Tibial artery (tissue), 4 donors: Measurements from ENCODE around the gene LHB.

Source experiments
- DNase-seq, 2 donors: peaks; one replicate each; pipeline ENCODE4 v3.0.0-alpha.2; 2019
- H3K27ac ChIP-seq, 2 donors: fragments of 200-600 bp; sonication (generic) in 1 of 2; 1 replicate in 1 of 2; 2 replicates in 1 of 2; pipeline ENCODE4 v1.5.1; 2018 to 2019; ENCODE audit warnings: mild to moderate bottlenecking in 1 of 2
- H3K27me3 ChIP-seq, 2 donors: fragments of 200-600 bp; sonication (generic) in 1 of 2; one replicate each; pipeline versions ENCODE4 v1.5.1 to v1.6.0; 2016 to 2019
- H3K36me3 ChIP-seq, 3 donors: fragments of 200-600 bp; sonication (generic) in 2 of 3; one replicate each; pipeline ENCODE4 v1.5.1; 2016 to 2019; ENCODE audit warnings: mild to moderate bottlenecking in 2 of 3
- H3K4me1 ChIP-seq, 4 donors: fragments of 200-600 bp; sonication (generic) in 2 of 4; 1 replicate in 3 of 4; 2 replicates in 1 of 4; pipeline ENCODE4 v1.5.1; 2016 to 2019
- H3K4me3 ChIP-seq, 2 donors: fragments of 200-600 bp; sonication (generic) in 1 of 2; 1 replicate in 1 of 2; 2 replicates in 1 of 2; pipeline ENCODE4 v1.5.1; 2018 to 2019; ENCODE audit warnings: mild to moderate bottlenecking in 2 of 2
- H3K9me3 ChIP-seq, 3 donors: fragments of 200-600 bp; sonication (generic) in 1 of 3; one replicate each; pipeline ENCODE4 v1.5.1; 2016 to 2019
- intact Hi-C: fragments of 100-400 bp; cut with DNase I; formaldehyde crosslinking; loops from one replicate; pipeline ENCODE4 v1.15.0; 2023; ENCODE audit warnings: low total_unique reads
- TF ChIP-seq, protein P1 (sequence below), 2 experiments: fragments of 200-600 bp in 1 of 2; fragments of 450-650 bp in 1 of 2; IDR thresholded peaks; one replicate each; pipeline ENCODE4 v1.5.1; 2017 to 2019; ENCODE audit warnings: antibody characterized with exemption in 2 of 2, mild to moderate bottlenecking in 1 of 2, moderate library complexity in 1 of 2

The LHB gene

GRCh38 chr19:48994035-48994386 is 22.9 kb downstream of the LHB start:
- no peaks in the 10 kb centered on the region for H3K9me3 ChIP-seq
- intact Hi-C loops: loop anchor here (10.0 kb wide), 1 partner anchor 349 kb away; the partner anchor contains the start of gene CA11
- DNase-seq: no peak

DNA sequence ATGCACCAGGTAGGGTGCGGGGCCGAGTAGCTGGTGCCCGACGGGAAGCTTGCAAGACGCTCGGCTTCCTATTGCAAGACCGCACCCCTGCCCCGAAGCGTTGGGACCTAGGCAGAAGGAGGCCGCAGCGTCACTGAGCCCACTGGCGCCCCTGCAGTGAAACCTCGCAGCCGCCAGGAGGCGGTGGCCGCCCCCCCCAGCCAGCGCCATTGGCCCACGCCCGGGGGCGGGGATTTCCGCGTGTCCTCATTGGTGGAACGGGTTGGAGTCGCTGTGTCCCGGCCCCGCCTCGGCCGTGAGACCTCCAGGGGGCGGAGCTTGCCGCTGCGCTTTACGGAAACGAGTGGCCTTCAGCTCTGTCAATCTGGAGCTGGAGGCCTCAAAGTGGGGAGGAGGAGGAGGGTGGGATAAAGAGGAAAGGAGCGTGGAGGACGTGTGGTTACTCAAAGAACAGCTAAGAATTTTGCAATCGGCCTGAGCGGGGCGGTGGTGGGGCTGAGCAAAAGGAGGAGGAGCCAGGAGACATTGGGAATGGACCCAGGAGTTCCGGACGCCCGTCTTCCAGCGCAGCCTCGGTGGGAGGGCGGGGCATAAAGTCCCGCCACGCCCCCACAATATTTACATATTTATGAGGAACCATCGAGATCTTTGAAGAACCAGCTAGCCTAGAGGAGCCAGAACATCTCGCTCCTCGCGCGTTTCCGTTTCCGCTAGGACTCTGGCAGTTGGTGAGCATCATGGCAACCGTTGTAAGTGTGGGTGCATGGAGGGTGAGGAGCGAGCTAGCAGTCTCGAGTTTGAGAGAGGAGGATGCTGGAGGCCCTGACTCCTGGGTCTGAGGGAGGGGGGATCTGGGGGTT is 23.5 kb downstream of the LHB start, which contains the start of the genes GYS1 and RUVBL2:
GYS1 (minus strand) TSS at position 135 of the 860 bp plus-strand sequence. CDS start 197 bp downstream, outside the sequence.
RUVBL2 (plus strand) TSS at position 713 of the 860 bp plus-strand sequence; CDS start at position 738, 25 bp downstream.
- TF ChIP-seq, protein P1, sequence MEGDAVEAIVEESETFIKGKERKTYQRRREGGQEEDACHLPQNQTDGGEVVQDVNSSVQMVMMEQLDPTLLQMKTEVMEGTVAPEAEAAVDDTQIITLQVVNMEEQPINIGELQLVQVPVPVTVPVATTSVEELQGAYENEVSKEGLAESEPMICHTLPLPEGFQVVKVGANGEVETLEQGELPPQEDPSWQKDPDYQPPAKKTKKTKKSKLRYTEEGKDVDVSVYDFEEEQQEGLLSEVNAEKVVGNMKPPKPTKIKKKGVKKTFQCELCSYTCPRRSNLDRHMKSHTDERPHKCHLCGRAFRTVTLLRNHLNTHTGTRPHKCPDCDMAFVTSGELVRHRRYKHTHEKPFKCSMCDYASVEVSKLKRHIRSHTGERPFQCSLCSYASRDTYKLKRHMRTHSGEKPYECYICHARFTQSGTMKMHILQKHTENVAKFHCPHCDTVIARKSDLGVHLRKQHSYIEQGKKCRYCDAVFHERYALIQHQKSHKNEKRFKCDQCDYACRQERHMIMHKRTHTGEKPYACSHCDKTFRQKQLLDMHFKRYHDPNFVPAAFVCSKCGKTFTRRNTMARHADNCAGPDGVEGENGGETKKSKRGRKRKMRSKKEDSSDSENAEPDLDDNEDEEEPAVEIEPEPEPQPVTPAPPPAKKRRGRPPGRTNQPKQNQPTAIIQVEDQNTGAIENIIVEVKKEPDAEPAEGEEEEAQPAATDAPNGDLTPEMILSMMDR (IDR thresholded peaks at IDR 0.05): peak; percentile 99 to 100
- DNase-seq: peak; percentile 100
- Histone ChIP-seq H3K4me1 (peaks cover 0 to 44% (median 33%) of the 10 kb centered on the region in 4 donors), H3K27me3 (no peaks in the 10 kb centered on the region), H3K27ac (peak within 1 kb of the TSS; percentile 98 to 99), H3K9me3 (no peaks in the 10 kb centered on the region), H3K36me3 (peaks cover 7 to 15% (median 8%) of the 10 kb centered on the region in 3 donors), H3K4me3 (peak within 1 kb of the TSS; percentile 85 to 97)
- intact Hi-C loops: loop anchor here (10.0 kb wide), 1 partner anchor 349 kb away; the partner anchor contains the start of gene CA11

More at GRCh38 chr19:48994035-48994386, 22.9 kb downstream of the LHB start:
- TF ChIP-seq, protein P1 (IDR thresholded peaks at IDR 0.05): no peak
- peak overlapping the region; percentile 98 to 99 for H3K27ac ChIP-seq
- peaks cover 0 to 44% (median 33%) of the 10 kb centered on the region in 4 donors for H3K4me1 ChIP-seq
- H3K27me3 ChIP-seq: no peaks in the 10 kb centered on the region
- peaks cover 1 to 9% (median 2%) of the 10 kb centered on the region in 3 donors for H3K36me3 ChIP-seq
- H3K4me3 ChIP-seq: peak overlapping the region; percentile 85 to 97

- H3K9me3 ChIP-seq: no peaks in the 10 kb centered on the region
- DNase-seq: peak; percentile 47 to 69
- peak overlapping the region; percentile 85 to 97 for H3K4me3 ChIP-seq
- peak overlapping the region; percentile 98 to 99 for H3K27ac ChIP-seq
- H3K36me3 ChIP-seq: peaks cover 9 to 23% (median 14%) of the 10 kb centered on the region in 3 donors
- intact Hi-C loops: loop anchor here (10.0 kb wide), 1 partner anchor 348 kb away; the partner anchor contains the start of gene CA11
- peaks cover 0 to 44% (median 33%) of the 10 kb centered on the region in 4 donors for H3K4me1 ChIP-seq
- no peaks in the 10 kb centered on the region for H3K27me3 ChIP-seq
- TF ChIP-seq, protein P1 (IDR thresholded peaks at IDR 0.05): no peak
Measured at GRCh38 chr19:48992581-48993174, 24.2 kb downstream of the LHB start.

- peak overlapping the region; percentile 98 to 99 for H3K27ac ChIP-seq
- intact Hi-C loops: loop anchor here (10.0 kb wide), 1 partner anchor 347 kb away; the partner anchor contains the start of gene CA11
- H3K36me3 ChIP-seq: peaks cover 12 to 29% (median 17%) of the 10 kb centered on the region in 3 donors
- no peaks in the 10 kb centered on the region for H3K9me3 ChIP-seq
- peak; percentile 85 to 90 for DNase-seq
- H3K4me3 ChIP-seq: peak overlapping the region; percentile 85 to 97
- peaks cover 0 to 44% (median 33%) of the 10 kb centered on the region in 4 donors for H3K4me1 ChIP-seq
- no peaks in the 10 kb centered on the region for H3K27me3 ChIP-seq
- TF ChIP-seq, protein P1 (IDR thresholded peaks at IDR 0.05): no peak
Measured at GRCh38 chr19:48991873-48992580, 24.9 kb downstream of the LHB start.
